Endodermal cell (in vitro differentiated cells): Measurements from ENCODE around the gene ANKRD23. TPM values are rescaled to one million over a fixed set of nuclear protein-coding genes. Genes with fewer than 3 reads are reported as not detected.

Source experiments
- DNase-seq: peaks from one replicate; pipeline ENCODE4 v3.0.0-alpha.2; 2017
- H3K27ac ChIP-seq: 2 replicates; pipeline ENCODE4 v1.5.1; 2013; ENCODE audit warnings: mild to moderate bottlenecking, low read depth, low read length, moderate library complexity
- H3K27me3 ChIP-seq: 2 replicates; pipeline ENCODE4 v1.6.1; 2013; ENCODE audit warnings: mild to moderate bottlenecking, low read length, moderate library complexity; ENCODE audit not compliant: insufficient read depth, control insufficient read depth, poor library complexity, severe bottlenecking
- H3K36me3 ChIP-seq: 2 replicates; pipeline ENCODE4 v1.7.0; 2013; ENCODE audit warnings: mild to moderate bottlenecking, low read length, moderate library complexity; ENCODE audit not compliant: control insufficient read depth, insufficient read depth
- H3K4me1 ChIP-seq: one replicate; pipeline ENCODE4 v1.7.0; 2013; ENCODE audit warnings: low read length; ENCODE audit not compliant: control insufficient read depth, insufficient read depth
- H3K4me3 ChIP-seq: 2 replicates; pipeline ENCODE4 v1.5.1; 2013; ENCODE audit warnings: mild to moderate bottlenecking, low read length, moderate library complexity
- H3K9ac ChIP-seq: 2 replicates; pipeline ENCODE4 v1.6.1; 2013; ENCODE audit warnings: mild to moderate bottlenecking, low read length, moderate library complexity; ENCODE audit not compliant: poor library complexity, severe bottlenecking; ENCODE audit errors: extremely low read depth
- H3K9me3 ChIP-seq: 2 replicates; pipeline ENCODE4 v1.6.1; 2013; ENCODE audit warnings: mild to moderate bottlenecking, low read length, moderate library complexity; ENCODE audit not compliant: control insufficient read depth
- H3K27ac Mint-ChIP-seq: 2 replicates; pipeline ENCODE4 v1.8.0; 2020; ENCODE audit warnings: mixed read lengths
- H3K27me3 Mint-ChIP-seq: 2 replicates; pipeline ENCODE4 v1.8.0; 2021; ENCODE audit warnings: mild to moderate bottlenecking, mixed read lengths; ENCODE audit not compliant: insufficient read depth
- H3K36me3 Mint-ChIP-seq: 2 replicates; pipeline ENCODE4 v1.8.0; 2020; ENCODE audit warnings: low read depth, mixed read lengths
- H3K4me1 Mint-ChIP-seq: 2 replicates; pipeline ENCODE4 v1.8.0; 2020; ENCODE audit warnings: mixed read lengths
- H3K4me3 Mint-ChIP-seq: 2 replicates; pipeline ENCODE4 v1.8.0; 2020; ENCODE audit warnings: mild to moderate bottlenecking, moderate library complexity, mixed read lengths
- H3K9me3 Mint-ChIP-seq: 2 replicates; pipeline ENCODE4 v1.8.0; 2020; ENCODE audit warnings: mild to moderate bottlenecking, mixed read lengths
- WGBS, 2 experiments: methylation state at CpG; one replicate each; pipeline versions ENCODE4 v1.1.5 to v1.1.7; 2013; ENCODE audit warnings: missing lambda C conversion rate in 2 of 2, mixed read lengths in 1 of 2; ENCODE audit not compliant: insufficient coverage in 1 of 2, insufficient read length in 1 of 2; 5-methylcytosine and 5-hydroxymethylcytosine counted together
- total RNA-seq, 2 donors: library from RNA; stranded (reverse); fragmentation: NEBNext Ultra II Directional in 1 of 2; extraction: Animal tissue kit (Norgen Biotek cat#: 25700) in 1 of 2; gene quantifications; 2 replicates in 1 of 2; 3 replicates in 1 of 2; pipeline ENCODE4 v1.2.1, GENCODE V29; 2021
- TF ChIP-seq, protein P1 (sequence below): fragments of 200-600 bp; sonication (generic); conservative IDR thresholded peaks from 2 replicates; pipeline ENCODE4 v1.5.0; 2021; ENCODE audit warnings: antibody characterized with exemption, mild to moderate bottlenecking

ANKRD23 gene
- total RNA-seq, 2 donors from 2014 or later = 2.6 to 3.6 TPM

GRCh38 chr2:96870626-96871255 lies 26.9 kb upstream of the ANKRD23 start:
- Histone ChIP-seq H3K9ac (peak overlapping the region; percentile 11), H3K4me3 (peak overlapping the region; percentile 76), H3K36me3 (peaks cover 19% of the 10 kb centered on the region), H3K9me3 (no peaks in the 10 kb centered on the region), H3K4me1 (peaks cover 21% of the 10 kb centered on the region), H3K27me3 (no peaks in the 10 kb centered on the region), H3K27ac (no peak overlapping the region)
- H3K27ac Mint-ChIP-seq = peak overlapping the region; percentile 82
- H3K4me1 Mint-ChIP-seq = peaks cover 47% of the 10 kb centered on the region
- H3K4me3 Mint-ChIP-seq = peak overlapping the region; percentile 83
- TF ChIP-seq, protein P1, sequence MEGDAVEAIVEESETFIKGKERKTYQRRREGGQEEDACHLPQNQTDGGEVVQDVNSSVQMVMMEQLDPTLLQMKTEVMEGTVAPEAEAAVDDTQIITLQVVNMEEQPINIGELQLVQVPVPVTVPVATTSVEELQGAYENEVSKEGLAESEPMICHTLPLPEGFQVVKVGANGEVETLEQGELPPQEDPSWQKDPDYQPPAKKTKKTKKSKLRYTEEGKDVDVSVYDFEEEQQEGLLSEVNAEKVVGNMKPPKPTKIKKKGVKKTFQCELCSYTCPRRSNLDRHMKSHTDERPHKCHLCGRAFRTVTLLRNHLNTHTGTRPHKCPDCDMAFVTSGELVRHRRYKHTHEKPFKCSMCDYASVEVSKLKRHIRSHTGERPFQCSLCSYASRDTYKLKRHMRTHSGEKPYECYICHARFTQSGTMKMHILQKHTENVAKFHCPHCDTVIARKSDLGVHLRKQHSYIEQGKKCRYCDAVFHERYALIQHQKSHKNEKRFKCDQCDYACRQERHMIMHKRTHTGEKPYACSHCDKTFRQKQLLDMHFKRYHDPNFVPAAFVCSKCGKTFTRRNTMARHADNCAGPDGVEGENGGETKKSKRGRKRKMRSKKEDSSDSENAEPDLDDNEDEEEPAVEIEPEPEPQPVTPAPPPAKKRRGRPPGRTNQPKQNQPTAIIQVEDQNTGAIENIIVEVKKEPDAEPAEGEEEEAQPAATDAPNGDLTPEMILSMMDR = no peak
- H3K9me3 Mint-ChIP-seq = no peaks in the 10 kb centered on the region
- no peaks in the 10 kb centered on the region for H3K27me3 Mint-ChIP-seq
- DNase-seq = no peak
- 57 to 58% methylated on average over 9 to 13 of the region's 13 CpGs for whole genome bisulfite sequencing, 2 experiments
- peaks cover 12% of the 10 kb centered on the region for H3K36me3 Mint-ChIP-seq

- H3K9me3 Mint-ChIP-seq = no peaks in the 10 kb centered on the region
- Histone ChIP-seq H3K36me3 (peaks cover 26% of the 10 kb centered on the region), H3K4me1 (peaks cover 18% of the 10 kb centered on the region), H3K4me3 (peak within 1 kb of the TSS; percentile 93), H3K27ac (peak within 1 kb of the TSS; percentile 98), H3K9ac (peak within 1 kb of the TSS; percentile 96), H3K27me3 (no peaks in the 10 kb centered on the region), H3K9me3 (no peaks in the 10 kb centered on the region)
- TF ChIP-seq, protein P1 = no peak
- WGBS, 2 experiments = 2% methylated on average over 35 to 93 of the region's 93 CpGs
- H3K27ac Mint-ChIP-seq = peak within 1 kb of the TSS; percentile 82
- peaks cover 19% of the 10 kb centered on the region for H3K36me3 Mint-ChIP-seq
- H3K27me3 Mint-ChIP-seq = no peaks in the 10 kb centered on the region
- H3K4me1 Mint-ChIP-seq = peaks cover 40% of the 10 kb centered on the region
- peak within 1 kb of the TSS; percentile 83 for H3K4me3 Mint-ChIP-seq
- peak; percentile 84 for DNase-seq
Observed at GRCh38 chr2:96869822-96870625, 26.2 kb upstream of the ANKRD23 start, which contains the start of gene SEMA4C. TSS of gene SEMA4C (minus strand) at chr2:96870080. CDS start at chr2:96867886, 2,194 bp downstream.

GRCh38 chr2:96869281-96869821 lies 25.5 kb upstream of the ANKRD23 start:
- WGBS, 2 experiments = 0 to 1% methylated on average over 25 to 62 of the region's 64 CpGs
- H3K4me3 Mint-ChIP-seq = peak overlapping the region; percentile 83

More at GRCh38 chr2:96869281-96869821, 25.5 kb upstream of the ANKRD23 start:
- Histone ChIP-seq H3K9me3 (no peaks in the 10 kb centered on the region), H3K4me3 (peak overlapping the region; percentile 93), H3K36me3 (peaks cover 33% of the 10 kb centered on the region), H3K4me1 (peaks cover 16% of the 10 kb centered on the region), H3K9ac (peak overlapping the region; percentile 96), H3K27ac (peak overlapping the region; percentile 98), H3K27me3 (no peaks in the 10 kb centered on the region)
- Mint-ChIP-seq H3K4me1 (peaks cover 35% of the 10 kb centered on the region), H3K9me3 (no peaks in the 10 kb centered on the region), H3K27me3 (no peaks in the 10 kb centered on the region), H3K27ac (no peak overlapping the region), H3K36me3 (peaks cover 23% of the 10 kb centered on the region)
- peak; percentile 83 for DNase-seq
- TF ChIP-seq, protein P1 = peak; percentile 8
